Measurements from ENCODE around the gene LRP1. TPM values are rescaled to one million over a fixed set of nuclear protein-coding genes. Genes with fewer than 3 reads are reported as not detected.

Gene LRP1
- total RNA-seq, 1 donor from 2014 or later, result 591 TPM

- H3K9me3 Mint-ChIP-seq (ENCODE audit: unreplicated experiment), result no peaks in the 10 kb centered on the region
- no peak for TF ChIP-seq CTCF (IDR thresholded peaks at IDR 0.05)
- no peak for DNase-seq (ENCODE audit: extremely low spot score, unreplicated experiment)
- no peaks in the 10 kb centered on the region for H3K27me3 Mint-ChIP-seq (ENCODE audit: unreplicated experiment)
- peaks cover 3% of the 10 kb centered on the region for H3K4me1 Mint-ChIP-seq (ENCODE audit: unreplicated experiment)
- H3K4me3 Mint-ChIP-seq (ENCODE audit: unreplicated experiment), result no peak overlapping the region
- H3K27ac Mint-ChIP-seq (ENCODE audit: unreplicated experiment), result no peak overlapping the region
- H3K36me3 Mint-ChIP-seq (ENCODE audit: unreplicated experiment), result peaks cover 25% of the 10 kb centered on the region
Observed at GRCh38 chr12:57254506-57255280, 126.4 kb downstream of the LRP1 start.

GRCh38 chr12:57255916-57256315, 127.6 kb downstream of the LRP1 start:
- DNase-seq (ENCODE audit: extremely low spot score, unreplicated experiment), result no peak
- H3K4me3 Mint-ChIP-seq (ENCODE audit: unreplicated experiment), result no peak overlapping the region
- no peaks in the 10 kb centered on the region for H3K27me3 Mint-ChIP-seq (ENCODE audit: unreplicated experiment)
- no peaks in the 10 kb centered on the region for H3K4me1 Mint-ChIP-seq (ENCODE audit: unreplicated experiment)
- no peak overlapping the region for H3K27ac Mint-ChIP-seq (ENCODE audit: unreplicated experiment)
- TF ChIP-seq CTCF (IDR thresholded peaks at IDR 0.05), result no peak
- peaks cover 30% of the 10 kb centered on the region for H3K36me3 Mint-ChIP-seq (ENCODE audit: unreplicated experiment)
- no peaks in the 10 kb centered on the region for H3K9me3 Mint-ChIP-seq (ENCODE audit: unreplicated experiment)

- Mint-ChIP-seq H3K9me3 (ENCODE audit: unreplicated experiment) (no peaks in the 10 kb centered on the region), H3K4me3 (ENCODE audit: unreplicated experiment) (no peak overlapping the region), H3K4me1 (ENCODE audit: unreplicated experiment) (peaks cover 2% of the 10 kb centered on the region), H3K27me3 (ENCODE audit: unreplicated experiment) (no peaks in the 10 kb centered on the region), H3K36me3 (ENCODE audit: unreplicated experiment) (peaks cover 26% of the 10 kb centered on the region), H3K27ac (ENCODE audit: unreplicated experiment) (no peak overlapping the region)
- DNase-seq (ENCODE audit: extremely low spot score, unreplicated experiment), result no peak
- TF ChIP-seq CTCF (IDR thresholded peaks at IDR 0.05), result no peak
Observed at GRCh38 chr12:57258977-57259970, 131.0 kb downstream of the LRP1 start.

GRCh38 chr12:57260366-57260765, 132.1 kb downstream of the LRP1 start:
- no peak for TF ChIP-seq CTCF (IDR thresholded peaks at IDR 0.05)
- Mint-ChIP-seq H3K4me1 (ENCODE audit: unreplicated experiment) (peaks cover 2% of the 10 kb centered on the region), H3K27me3 (ENCODE audit: unreplicated experiment) (no peaks in the 10 kb centered on the region), H3K9me3 (ENCODE audit: unreplicated experiment) (no peaks in the 10 kb centered on the region), H3K36me3 (ENCODE audit: unreplicated experiment) (peaks cover 32% of the 10 kb centered on the region), H3K27ac (ENCODE audit: unreplicated experiment) (no peak overlapping the region), H3K4me3 (ENCODE audit: unreplicated experiment) (no peak overlapping the region)
- no peak for DNase-seq (ENCODE audit: extremely low spot score, unreplicated experiment)

GRCh38 chr12:57261428-57261865, 133.2 kb downstream of the LRP1 start:
- no peak for DNase-seq (ENCODE audit: extremely low spot score, unreplicated experiment)
- Mint-ChIP-seq H3K4me1 (ENCODE audit: unreplicated experiment) (peaks cover 2% of the 10 kb centered on the region), H3K4me3 (ENCODE audit: unreplicated experiment) (no peak overlapping the region), H3K27me3 (ENCODE audit: unreplicated experiment) (no peaks in the 10 kb centered on the region), H3K9me3 (ENCODE audit: unreplicated experiment) (no peaks in the 10 kb centered on the region), H3K36me3 (ENCODE audit: unreplicated experiment) (peaks cover 28% of the 10 kb centered on the region), H3K27ac (ENCODE audit: unreplicated experiment) (no peak overlapping the region)
- no peak for TF ChIP-seq CTCF (IDR thresholded peaks at IDR 0.05)

Data from osteocyte (in vitro differentiated cells).